ENCODE measurements around the gene C14orf180. TPM values are rescaled to one million over a fixed set of nuclear protein-coding genes. Genes with fewer than 3 reads are reported as not detected.

The C14orf180 gene
- total RNA-seq, 1 experiment from 2014 or later = not detected

GRCh38 chr14:104549536-104550339, 29.8 kb upstream of the C14orf180 start:
- no peak for DNase-seq (ENCODE audit: extremely low read depth, low read depth)

DNA sequence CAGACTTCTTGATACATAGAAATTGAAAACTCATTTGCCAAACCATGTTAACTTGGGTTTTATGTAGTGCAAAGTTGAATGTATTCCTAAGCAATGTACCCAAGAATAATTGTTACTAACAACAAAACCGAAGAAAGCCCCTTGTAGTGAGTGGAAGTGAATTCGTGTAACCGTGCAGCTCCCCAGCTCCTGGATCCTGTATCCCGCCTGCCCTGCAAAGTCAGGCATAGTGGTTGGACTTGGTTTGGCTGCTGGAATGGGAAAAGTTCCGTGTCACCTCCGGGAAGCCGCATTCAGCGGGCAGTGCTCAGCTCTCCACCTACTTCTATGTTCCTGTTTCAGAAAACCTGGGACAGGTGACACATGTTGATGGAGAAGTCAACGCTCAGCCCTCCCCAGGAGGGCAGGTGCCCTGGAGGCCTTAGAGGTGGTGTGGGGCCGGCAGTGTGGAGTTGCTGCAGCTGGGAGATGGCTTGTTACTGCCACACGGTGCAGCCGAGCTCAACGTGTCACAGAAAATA, 29.2 kb upstream of the C14orf180 start:
- DNase-seq (ENCODE audit: extremely low read depth, low read depth) = no peak

DNA sequence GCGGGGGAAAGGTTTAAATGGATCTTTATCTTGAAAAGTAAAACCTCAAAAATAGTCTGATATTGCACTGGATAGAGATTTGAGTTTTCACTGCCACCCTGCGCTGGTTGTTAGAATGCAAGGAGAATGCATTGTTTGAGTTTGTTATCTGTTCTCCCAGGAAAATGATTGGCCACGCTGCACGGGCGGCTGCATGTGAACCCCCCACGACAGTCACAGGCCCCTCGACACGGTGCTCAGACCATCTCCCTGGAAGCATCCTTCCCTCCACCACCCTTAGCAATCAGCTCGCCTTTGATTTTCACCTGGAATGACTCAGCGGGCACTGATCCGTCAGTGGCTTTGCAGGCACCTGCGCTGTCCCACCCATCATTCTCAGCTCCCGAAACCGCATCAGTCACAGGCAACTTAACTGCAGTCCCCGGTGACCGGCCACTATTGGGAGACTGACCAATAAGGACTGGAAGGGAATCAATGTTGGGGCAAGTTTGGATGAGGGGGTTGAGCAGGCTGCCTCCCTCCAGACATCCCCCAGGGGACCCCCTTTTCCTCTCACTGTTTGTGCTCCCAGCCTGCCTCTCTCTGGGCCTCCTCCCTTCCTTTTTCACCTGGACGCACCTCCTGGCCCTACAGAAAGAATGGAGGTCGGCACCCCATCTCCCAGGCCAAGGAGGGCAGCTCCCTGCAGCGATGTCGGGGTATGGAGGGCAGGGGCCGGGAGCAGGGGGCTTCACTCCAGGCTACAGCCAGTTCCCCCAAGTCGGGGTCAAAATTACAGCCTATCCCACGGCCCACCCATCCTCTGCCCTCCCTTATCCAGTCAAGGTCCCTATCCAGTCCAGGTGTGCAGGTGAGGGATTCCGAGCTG, 28.5 kb upstream of the C14orf180 start:
- DNase-seq (ENCODE audit: extremely low read depth, low read depth) = no peak

GRCh38 chr14:104551851-104552737, 27.5 kb upstream of the C14orf180 start:
- no peak for DNase-seq (ENCODE audit: extremely low read depth, low read depth)

GRCh38 chr14:104552738-104553125, 26.8 kb upstream of the C14orf180 start:
- DNase-seq (ENCODE audit: extremely low read depth, low read depth) = no peak

DNA sequence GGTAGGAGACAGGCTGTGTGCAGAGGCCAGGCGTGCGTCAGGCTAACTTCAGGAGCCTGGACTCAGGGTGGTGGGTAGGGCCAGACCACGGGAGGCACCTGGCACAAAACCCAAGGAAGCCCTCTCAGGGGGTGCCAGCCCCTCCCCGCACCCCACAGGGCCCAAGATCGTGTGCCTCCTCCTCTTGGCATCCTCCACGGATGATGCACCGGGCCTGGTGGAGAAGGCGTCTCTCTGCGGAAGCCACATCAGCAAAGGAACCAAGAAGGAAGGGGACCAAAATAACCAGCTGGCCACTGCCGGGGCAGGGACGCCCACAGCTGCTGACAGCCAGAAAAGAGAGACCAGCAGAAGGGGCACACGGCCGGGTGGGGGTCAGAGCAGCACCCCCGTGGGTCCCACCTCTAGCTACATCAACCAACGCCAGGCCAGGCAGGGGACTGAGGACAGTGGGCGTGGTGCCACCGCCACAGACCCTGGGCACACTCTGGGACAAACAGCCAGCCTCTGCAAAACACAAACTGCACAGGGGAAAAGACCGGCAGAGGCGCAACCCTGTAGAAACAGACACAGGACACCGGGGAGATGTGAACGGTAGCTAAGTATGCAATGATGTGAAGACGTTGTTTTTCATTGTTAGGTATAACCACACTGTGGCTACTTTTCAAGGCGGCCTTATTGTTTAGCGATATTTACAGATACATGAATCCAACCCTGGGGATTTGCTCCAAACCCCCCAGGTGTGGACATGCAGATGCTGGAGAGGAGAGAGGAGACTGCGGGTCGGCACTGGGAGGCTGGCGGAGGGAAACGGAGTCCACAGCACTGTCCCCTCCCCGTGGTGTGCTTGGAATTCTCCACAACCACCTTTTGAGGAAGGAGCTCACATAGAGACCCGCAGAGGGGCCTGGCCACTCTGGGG, 26.1 kb upstream of the C14orf180 start:
- no peak for DNase-seq (ENCODE audit: extremely low read depth, low read depth)

GRCh38 chr14:104554088-104554607, 25.4 kb upstream of the C14orf180 start:
- DNase-seq (ENCODE audit: extremely low read depth, low read depth) = no peak

DNA sequence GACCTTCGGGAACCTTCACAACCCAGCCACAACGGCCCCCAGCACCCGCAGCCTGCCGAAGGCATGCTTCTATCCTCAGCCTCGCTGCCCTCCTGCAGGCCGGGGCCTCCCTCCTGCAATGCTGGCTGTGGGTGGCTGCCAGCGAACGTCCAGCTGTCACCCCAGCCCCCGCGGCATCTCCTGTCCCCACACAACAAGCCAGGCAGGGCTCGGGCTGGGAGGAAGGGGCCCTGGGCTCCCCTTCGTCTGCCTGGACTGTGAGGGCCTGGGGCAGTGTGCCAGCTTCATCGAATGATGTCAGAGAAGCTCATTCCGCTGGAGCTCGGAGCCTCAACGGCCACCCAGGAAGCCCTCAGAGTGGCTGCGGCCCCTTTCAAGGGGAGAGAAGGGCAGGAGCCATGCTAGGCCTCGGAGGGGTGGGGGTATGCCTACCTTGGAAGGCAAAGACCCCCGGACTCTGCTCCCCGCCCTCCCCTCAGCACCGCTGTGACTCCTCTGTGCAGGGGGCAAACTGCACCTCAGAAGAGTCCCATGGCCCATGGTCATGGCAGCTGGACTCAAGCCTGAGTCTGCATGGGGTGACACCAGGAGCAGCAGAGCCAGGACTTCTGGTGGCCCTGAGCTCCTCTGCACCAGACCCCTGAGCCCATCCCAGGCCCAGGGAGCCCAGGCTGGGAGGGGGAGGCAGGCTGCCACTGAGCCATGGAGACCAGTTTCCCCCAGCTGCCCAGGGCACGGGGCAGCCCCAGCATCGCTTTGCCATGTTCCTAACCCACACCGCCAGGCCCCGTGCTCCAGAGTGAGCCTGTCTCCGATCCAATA, 24.7 kb upstream of the C14orf180 start:
- DNase-seq (ENCODE audit: extremely low read depth, low read depth) = no peak

GRCh38 chr14:104555430-104556255, 23.9 kb upstream of the C14orf180 start:
- DNase-seq (ENCODE audit: extremely low read depth, low read depth) = no peak

GRCh38 chr14:104556256-104557021, 23.1 kb upstream of the C14orf180 start:
- no peak for DNase-seq (ENCODE audit: extremely low read depth, low read depth)

DNA sequence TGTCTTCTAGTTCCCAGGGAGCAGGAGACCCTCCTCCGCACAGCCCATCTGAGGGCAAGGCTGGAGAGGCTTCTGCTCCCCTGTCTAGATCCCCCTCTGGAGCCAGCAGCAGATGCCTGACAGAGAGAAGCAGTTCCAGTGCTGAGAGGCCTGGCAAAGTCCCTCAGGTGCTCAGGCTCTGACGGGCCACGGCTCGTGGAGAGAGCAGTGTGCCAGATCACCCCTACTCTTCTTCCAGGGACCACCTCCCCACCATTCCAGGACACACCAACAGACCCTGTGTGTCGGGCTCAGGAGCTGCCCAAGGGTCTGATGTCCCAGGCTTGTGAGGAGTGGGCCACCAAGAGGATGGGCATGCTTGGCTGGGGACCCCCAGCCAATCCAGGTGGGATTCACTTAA, 22.5 kb upstream of the C14orf180 start:
- no peak for DNase-seq (ENCODE audit: extremely low read depth, low read depth)

GRCh38 chr14:104557766-104558165, 21.8 kb upstream of the C14orf180 start:
- no peak for DNase-seq (ENCODE audit: extremely low read depth, low read depth)

- no peak for DNase-seq (ENCODE audit: extremely low read depth, low read depth)
Observed at GRCh38 chr14:104558231-104559027, 21.1 kb upstream of the C14orf180 start.

- no peak for DNase-seq (ENCODE audit: extremely low read depth, low read depth)
Observed at GRCh38 chr14:104559028-104559803, 20.3 kb upstream of the C14orf180 start.

Data from NCI-H460 (cell line).